HepG2 (cell line): Measurements from ENCODE around the gene RNU2-63P. TPM values are rescaled to one million over a fixed set of nuclear protein-coding genes. Genes with fewer than 3 reads are reported as not detected.

ENCODE experiments used
- ATAC-seq: fragments of 200-7000 bp; cut with Tn5 transposase; 3 replicates; pipeline ENCODE4 v1.9.1; 2020; ENCODE audit warnings: mild to moderate bottlenecking, moderate library complexity
- BruUV-seq: library from RNA; stranded (reverse); fragments of 400-500 nt; replicated peaks from 2 replicates; lab custom pipeline; 2021; lab: Mats Ljungman, UMichigan
- CTCF ChIA-PET: fragments of 300-600 bp; formaldehyde crosslinking; extraction: SDS; loops from one replicate; lab custom pipeline; 2021; ENCODE audit warnings: low total read pairs, inconsistent platforms, low intra/inter-chr PET ratio; lab: Yijun Ruan, JAX
- POLR2A ChIA-PET: fragments of 350-600 bp; sonication (Branson Sonifier 250); formaldehyde crosslinking; loops from one replicate; lab custom pipeline; 2020; ENCODE audit warnings: antibody characterized with exemption, inconsistent platforms; lab: Yijun Ruan, JAX
- DNase-seq: peaks from one replicate; pipeline ENCODE4 v3.0.0-alpha.2; 2015; ENCODE audit warnings: low spot score
- FAIRE-seq: peaks from 3 replicates; lab custom pipeline; 2011; peaks lifted over from hg19 to GRCh38; lab: Jason Lieb, UNC
- H2AFZ ChIP-seq: one replicate; pipeline ENCODE4 v1.6.1; 2011; ENCODE audit warnings: low read length, inconsistent platforms
- H3K27ac ChIP-seq: fragments of 300-600 bp; 3 replicates; pipeline ENCODE4 v1.8.0; 2011; ENCODE audit warnings: mixed run types, mild to moderate bottlenecking, mixed read lengths, low read length, inconsistent platforms; ENCODE audit not compliant: insufficient read depth; ENCODE audit errors: extremely low read length
- H3K27me3 ChIP-seq, 2 experiments: fragments of 200-600 bp in 1 of 2; 2 replicates in 1 of 2; 3 replicates in 1 of 2; pipeline versions ENCODE4 v1.6.0 to v1.8.0; 2011; ENCODE audit warnings: low read length in 2 of 2, mild to moderate bottlenecking in 2 of 2, moderate library complexity in 2 of 2, inconsistent platforms in 1 of 2; ENCODE audit not compliant: insufficient read depth in 2 of 2, control insufficient read depth in 1 of 2
- H3K36me3 ChIP-seq, 2 experiments: fragments of 200-600 bp in 1 of 2; replicated peaks in 1 of 2; 2 replicates in 1 of 2; 3 replicates in 1 of 2; pipeline versions ENCODE4 v1.5.1 to v1.8.0; 2011; ENCODE audit warnings: low read length in 2 of 2, inconsistent platforms in 1 of 2; ENCODE audit not compliant: insufficient read depth in 2 of 2, control insufficient read depth in 1 of 2
- H3K4me1 ChIP-seq: 2 replicates; pipeline ENCODE4 v1.5.1; 2012; ENCODE audit warnings: low read length, inconsistent platforms; ENCODE audit not compliant: insufficient read depth
- H3K4me2 ChIP-seq: 2 replicates; pipeline ENCODE4 v1.6.0; 2011; ENCODE audit warnings: low read depth, low read length, inconsistent platforms
- H3K4me3 ChIP-seq, 3 experiments: fragments of 200-600 bp in 1 of 3; sonication (generic), shearing (Covaris generic) in 1 of 3; replicated peaks in 1 of 3; 2 replicates each; pipeline ENCODE4 v1.5.1; 2011 to 2016; ENCODE audit warnings: low read length in 3 of 3, inconsistent platforms in 2 of 3, low read depth in 2 of 3, mild to moderate bottlenecking in 2 of 3, control low read depth in 1 of 3, mixed read lengths in 1 of 3; ENCODE audit not compliant: insufficient read depth in 1 of 3
- H3K79me2 ChIP-seq: one replicate; pipeline ENCODE4 v1.6.1; 2011; ENCODE audit warnings: low read length, inconsistent platforms; ENCODE audit not compliant: insufficient read depth
- H3K9ac ChIP-seq: 2 replicates; pipeline ENCODE4 v1.6.0; 2011; ENCODE audit warnings: mild to moderate bottlenecking, low read depth, low read length, inconsistent platforms; ENCODE audit not compliant: insufficient read depth
- H3K9me3 ChIP-seq: 2 replicates; pipeline ENCODE4 v1.5.1; 2012; ENCODE audit warnings: mild to moderate bottlenecking, low read length
- H4K20me1 ChIP-seq: 2 replicates; pipeline ENCODE4 v1.6.0; 2011; ENCODE audit warnings: inconsistent platforms, mild to moderate bottlenecking, low read length, moderate library complexity; ENCODE audit not compliant: insufficient read depth
- GATAD2A ChIP-seq: IDR thresholded peaks from 2 replicates; pipeline ENCODE4 v1.6.1; 2016
- MIER2 ChIP-seq: IDR thresholded peaks from 2 replicates; pipeline ENCODE4 v1.6.1; 2016; ENCODE audit warnings: missing biosample characterization, missing genetic modification reagents
- PPARG ChIP-seq: conservative IDR thresholded peaks from 2 replicates; pipeline ENCODE4 v1.6.1; 2016; ENCODE audit warnings: missing biosample characterization, missing genetic modification reagents
- SKI ChIP-seq: fragments of 450-650 bp; IDR thresholded peaks from one replicate; pipeline ENCODE4 v1.6.1; 2018; ENCODE audit warnings: mild to moderate bottlenecking; ENCODE audit not compliant: partially characterized antibody
- XBP1 ChIP-seq: sonication (generic); formaldehyde crosslinking; IDR thresholded peaks from 2 replicates; pipeline ENCODE4 v1.5.0; 2020; ENCODE audit warnings: missing genetic modification reagents
- WGBS: methylation state at CpG from one replicate; pipeline ENCODE4 v1.1.6; 2017; ENCODE audit warnings: low lambda C conversion rate; 5-methylcytosine and 5-hydroxymethylcytosine counted together
- in situ Hi-C: cut with HindIII; loops from 2 replicates; pipeline ENCODE4 v1.10.0; 2017; ENCODE audit warnings: low pct_unique_long_range_greater_than_20kb; ENCODE audit not compliant: extremely low pct_ligation_motif_present
- intact Hi-C: fragments of 100-400 bp; cut with micrococcal nuclease; formaldehyde crosslinking; loops from one replicate; pipeline ENCODE4 v1.10.0; 2022; ENCODE audit not compliant: unreplicated experiment
- polyA plus RNA-seq, 8 experiments: library from polyadenylated mRNA; depleted of rRNA in 3 of 8; stranded (reverse) in 7 of 8; unstranded in 1 of 8; fragments of >200 nt; fragmentation: Illumina TruSeq in 4 of 8; extraction: Trizol in 4 of 8; gene quantifications; 2 replicates each; pipeline versions ENCODE4 v1.2.1 to v1.2.3, GENCODE V29; 2011 to 2016; ENCODE audit warnings: low read depth in 4 of 8, missing spikeins in 1 of 8, mixed read lengths in 1 of 8; ENCODE audit not compliant: insufficient read depth in 1 of 8
- total RNA-seq, 5 experiments: library from RNA; depleted of rRNA; stranded (reverse); fragments of >200 nt; fragmentation: Illumina TruSeq; extraction: Trizol; gene quantifications; 2 replicates each; pipeline ENCODE4 v1.2.3, GENCODE V29; 2016; ENCODE audit warnings: low read depth in 1 of 5
- TF ChIP-seq, protein P1 (sequence below): sonication (generic); formaldehyde crosslinking; IDR thresholded peaks from 2 replicates; pipeline ENCODE4 v1.5.0; 2020; ENCODE audit warnings: missing genetic modification reagents, mild to moderate bottlenecking, borderline replicate concordance
- TF ChIP-seq, protein P2 (sequence below): sonication (generic); formaldehyde crosslinking; conservative IDR thresholded peaks from 2 replicates; pipeline ENCODE4 v1.4.0; 2020; ENCODE audit warnings: missing genetic modification reagents
- TF ChIP-seq, protein P3 (sequence below): sonication (generic); formaldehyde crosslinking; IDR thresholded peaks from 2 replicates; pipeline ENCODE4 v1.5.1; 2020; ENCODE audit warnings: mild to moderate bottlenecking, missing genetic modification reagents, moderate library complexity
- TF ChIP-seq, protein P4 (sequence below): sonication (generic); formaldehyde crosslinking; IDR thresholded peaks from 2 replicates; pipeline ENCODE4 v1.8.0; 2022; ENCODE audit warnings: mild to moderate bottlenecking, missing genetic modification reagents
- TF ChIP-seq, protein P5 (sequence below): sonication (generic); formaldehyde crosslinking; IDR thresholded peaks from 2 replicates; pipeline ENCODE4 v1.5.0; 2020; ENCODE audit warnings: mild to moderate bottlenecking, missing genetic modification reagents, borderline replicate concordance

RNU2-63P gene
- total and polyA plus RNA-seq, 2 of the 13 experiments (the other 11 are each of a cell fraction or from before 2014, with no cell fraction given), result 6.8 TPM; not detected in 1

DNA sequence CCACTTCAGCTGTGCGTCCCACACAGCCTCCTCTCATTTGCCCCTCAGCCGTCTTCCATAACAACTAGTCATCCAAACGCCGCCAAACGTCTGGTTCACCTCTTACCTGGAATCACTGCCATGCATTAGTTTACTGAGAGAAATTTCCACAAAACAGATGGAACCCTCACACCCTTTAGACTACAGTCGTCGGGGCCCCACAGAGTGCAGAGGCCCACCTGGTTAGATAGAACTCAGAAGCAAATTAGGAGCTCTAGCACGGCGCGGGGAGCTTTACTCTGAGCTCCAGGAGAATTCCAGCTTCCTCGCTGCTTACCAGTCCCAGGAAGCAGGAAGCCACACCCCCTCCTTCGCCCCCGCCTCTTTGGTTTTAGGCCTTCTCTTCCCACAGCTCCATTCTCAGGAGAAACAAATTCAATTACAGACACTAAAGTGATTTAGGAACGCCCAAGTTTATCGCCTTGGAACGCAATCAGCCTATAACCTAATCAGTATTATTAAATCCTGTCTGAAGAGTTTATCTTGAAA lies 9.4 kb downstream of the RNU2-63P start (continued):
- TF ChIP-seq, protein P1, sequence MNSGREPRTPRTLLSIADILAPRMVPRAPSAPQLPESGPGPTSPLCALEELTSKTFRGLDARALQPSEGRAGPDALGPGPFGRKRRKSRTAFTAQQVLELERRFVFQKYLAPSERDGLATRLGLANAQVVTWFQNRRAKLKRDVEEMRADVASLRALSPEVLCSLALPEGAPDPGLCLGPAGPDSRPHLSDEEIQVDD (CRISPR knock-in tag), result no peak
- TF ChIP-seq, protein P2, sequence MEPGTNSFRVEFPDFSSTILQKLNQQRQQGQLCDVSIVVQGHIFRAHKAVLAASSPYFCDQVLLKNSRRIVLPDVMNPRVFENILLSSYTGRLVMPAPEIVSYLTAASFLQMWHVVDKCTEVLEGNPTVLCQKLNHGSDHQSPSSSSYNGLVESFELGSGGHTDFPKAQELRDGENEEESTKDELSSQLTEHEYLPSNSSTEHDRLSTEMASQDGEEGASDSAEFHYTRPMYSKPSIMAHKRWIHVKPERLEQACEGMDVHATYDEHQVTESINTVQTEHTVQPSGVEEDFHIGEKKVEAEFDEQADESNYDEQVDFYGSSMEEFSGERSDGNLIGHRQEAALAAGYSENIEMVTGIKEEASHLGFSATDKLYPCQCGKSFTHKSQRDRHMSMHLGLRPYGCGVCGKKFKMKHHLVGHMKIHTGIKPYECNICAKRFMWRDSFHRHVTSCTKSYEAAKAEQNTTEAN (CRISPR knock-in tag), result no peak
- TF ChIP-seq GATAD2A (CRISPR knock-in tag) (no peak), XBP1 (CRISPR knock-in tag) (no peak), PPARG (CRISPR knock-in tag) (no peak)

DNA sequence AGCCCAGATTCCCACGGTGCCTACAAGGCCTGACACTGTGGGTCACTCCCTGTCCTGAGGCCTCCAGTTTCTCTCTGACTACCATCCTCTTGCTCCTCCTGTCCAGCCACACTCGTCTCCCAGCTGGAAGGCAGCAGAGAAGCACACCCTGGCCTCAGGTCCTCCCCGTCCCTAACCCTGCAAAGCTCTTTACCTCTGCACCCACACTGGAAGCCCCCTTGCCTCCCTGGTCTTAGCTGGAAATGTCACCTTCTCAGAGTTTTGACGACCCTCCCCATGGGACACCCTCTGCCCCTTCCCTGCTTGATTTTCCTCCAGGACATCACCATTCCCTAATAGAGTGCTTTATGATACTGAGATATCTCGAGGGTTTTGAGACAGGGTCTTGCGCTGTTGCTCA lies 10.6 kb downstream of the RNU2-63P start:
- ChIA-PET POLR2A (interaction anchor here (2.3 kb wide), 1 partner anchor 10 kb away, joined by 12 read pairs; the partner anchor contains the start of gene RNU2-63P), CTCF (no interaction called here)
- FAIRE-seq (no peak), ATAC-seq (no peak)
- peaks cover 16% of the 10 kb centered on the region; the same call in 1 of the 2 replicates for H3K4me1 ChIP-seq
- no peaks in the 10 kb centered on the region for H3K36me3 ChIP-seq
- no TSS peak for BruUV-seq
- 44% methylated on average over 6 of the region's 6 CpGs for WGBS
- H2AFZ ChIP-seq, result no peak overlapping the region
- intact Hi-C loops, result no loop called here
- H3K79me2 ChIP-seq, result no peaks in the 10 kb centered on the region
- in situ Hi-C loops, result no loop called here
- no peak overlapping the region for H3K27ac ChIP-seq
- TF ChIP-seq SKI (no peak), PPARG (CRISPR knock-in tag) (no peak), MIER2 (no peak)
- TF ChIP-seq, protein P3, sequence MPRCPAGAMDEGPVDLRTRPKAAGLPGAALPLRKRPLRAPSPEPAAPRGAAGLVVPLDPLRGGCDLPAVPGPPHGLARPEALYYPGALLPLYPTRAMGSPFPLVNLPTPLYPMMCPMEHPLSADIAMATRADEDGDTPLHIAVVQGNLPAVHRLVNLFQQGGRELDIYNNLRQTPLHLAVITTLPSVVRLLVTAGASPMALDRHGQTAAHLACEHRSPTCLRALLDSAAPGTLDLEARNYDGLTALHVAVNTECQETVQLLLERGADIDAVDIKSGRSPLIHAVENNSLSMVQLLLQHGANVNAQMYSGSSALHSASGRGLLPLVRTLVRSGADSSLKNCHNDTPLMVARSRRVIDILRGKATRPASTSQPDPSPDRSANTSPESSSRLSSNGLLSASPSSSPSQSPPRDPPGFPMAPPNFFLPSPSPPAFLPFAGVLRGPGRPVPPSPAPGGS (CRISPR knock-in tag), result no peak
- TF ChIP-seq, protein P4, sequence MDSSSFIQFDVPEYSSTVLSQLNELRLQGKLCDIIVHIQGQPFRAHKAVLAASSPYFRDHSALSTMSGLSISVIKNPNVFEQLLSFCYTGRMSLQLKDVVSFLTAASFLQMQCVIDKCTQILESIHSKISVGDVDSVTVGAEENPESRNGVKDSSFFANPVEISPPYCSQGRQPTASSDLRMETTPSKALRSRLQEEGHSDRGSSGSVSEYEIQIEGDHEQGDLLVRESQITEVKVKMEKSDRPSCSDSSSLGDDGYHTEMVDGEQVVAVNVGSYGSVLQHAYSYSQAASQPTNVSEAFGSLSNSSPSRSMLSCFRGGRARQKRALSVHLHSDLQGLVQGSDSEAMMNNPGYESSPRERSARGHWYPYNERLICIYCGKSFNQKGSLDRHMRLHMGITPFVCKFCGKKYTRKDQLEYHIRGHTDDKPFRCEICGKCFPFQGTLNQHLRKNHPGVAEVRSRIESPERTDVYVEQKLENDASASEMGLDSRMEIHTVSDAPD (CRISPR knock-in tag), result no peak
- TF ChIP-seq, protein P5, sequence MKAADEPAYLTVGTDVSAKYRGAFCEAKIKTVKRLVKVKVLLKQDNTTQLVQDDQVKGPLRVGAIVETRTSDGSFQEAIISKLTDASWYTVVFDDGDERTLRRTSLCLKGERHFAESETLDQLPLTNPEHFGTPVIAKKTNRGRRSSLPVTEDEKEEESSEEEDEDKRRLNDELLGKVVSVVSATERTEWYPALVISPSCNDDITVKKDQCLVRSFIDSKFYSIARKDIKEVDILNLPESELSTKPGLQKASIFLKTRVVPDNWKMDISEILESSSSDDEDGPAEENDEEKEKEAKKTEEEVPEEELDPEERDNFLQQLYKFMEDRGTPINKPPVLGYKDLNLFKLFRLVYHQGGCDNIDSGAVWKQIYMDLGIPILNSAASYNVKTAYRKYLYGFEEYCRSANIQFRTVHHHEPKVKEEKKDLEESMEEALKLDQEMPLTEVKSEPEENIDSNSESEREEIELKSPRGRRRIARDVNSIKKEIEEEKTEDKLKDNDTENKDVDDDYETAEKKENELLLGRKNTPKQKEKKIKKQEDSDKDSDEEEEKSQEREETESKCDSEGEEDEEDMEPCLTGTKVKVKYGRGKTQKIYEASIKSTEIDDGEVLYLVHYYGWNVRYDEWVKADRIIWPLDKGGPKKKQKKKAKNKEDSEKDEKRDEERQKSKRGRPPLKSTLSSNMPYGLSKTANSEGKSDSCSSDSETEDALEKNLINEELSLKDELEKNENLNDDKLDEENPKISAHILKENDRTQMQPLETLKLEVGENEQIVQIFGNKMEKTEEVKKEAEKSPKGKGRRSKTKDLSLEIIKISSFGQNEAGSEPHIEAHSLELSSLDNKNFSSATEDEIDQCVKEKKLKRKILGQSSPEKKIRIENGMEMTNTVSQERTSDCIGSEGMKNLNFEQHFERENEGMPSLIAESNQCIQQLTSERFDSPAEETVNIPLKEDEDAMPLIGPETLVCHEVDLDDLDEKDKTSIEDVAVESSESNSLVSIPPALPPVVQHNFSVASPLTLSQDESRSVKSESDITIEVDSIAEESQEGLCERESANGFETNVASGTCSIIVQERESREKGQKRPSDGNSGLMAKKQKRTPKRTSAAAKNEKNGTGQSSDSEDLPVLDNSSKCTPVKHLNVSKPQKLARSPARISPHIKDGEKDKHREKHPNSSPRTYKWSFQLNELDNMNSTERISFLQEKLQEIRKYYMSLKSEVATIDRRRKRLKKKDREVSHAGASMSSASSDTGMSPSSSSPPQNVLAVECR, result no peak
- TF ChIP-seq, all 625 proteins: peak for 0
- Histone ChIP-seq H3K9ac (no peak overlapping the region), H3K4me2 (no peak overlapping the region), H4K20me1 (no peaks in the 10 kb centered on the region), H3K9me3 (no peaks in the 10 kb centered on the region), H3K4me3 (no peak overlapping the region), H3K27me3 (0 out of 5 replicates have a peak, but pooled peaks cover 0 to 7% of the 10 kb centered on the region in 2 experiments)
- DNase-seq, result no peak
